Epithelial cell of proximal tubule (primary cell): ENCODE measurements around the gene LYSMD2. TPM values are rescaled to one million over a fixed set of nuclear protein-coding genes. Genes with fewer than 3 reads are reported as not detected.

ENCODE experiments used
- DNase-seq: peaks from one replicate; pipeline ENCODE4 v3.0.0-alpha.2; 2011; ENCODE audit warnings: low read depth
- H3K4me3 ChIP-seq: 2 replicates; pipeline ENCODE4 v1.5.1; 2011; ENCODE audit warnings: low read depth, mild to moderate bottlenecking, low read length
- total RNA-seq: library from RNA; depleted of rRNA; stranded (reverse); fragments of >200 nt; gene quantifications from 2 replicates; pipeline ENCODE4 v1.2.3, GENCODE V29; 2015
- TF ChIP-seq, protein P1 (sequence below): conservative IDR thresholded peaks from 2 replicates; pipeline ENCODE4 v1.5.1; 2012; ENCODE audit warnings: low read depth, mild to moderate bottlenecking, low read length

The LYSMD2 gene
- total RNA-seq, 1 donor from 2014 or later: 1.7 TPM

DNA sequence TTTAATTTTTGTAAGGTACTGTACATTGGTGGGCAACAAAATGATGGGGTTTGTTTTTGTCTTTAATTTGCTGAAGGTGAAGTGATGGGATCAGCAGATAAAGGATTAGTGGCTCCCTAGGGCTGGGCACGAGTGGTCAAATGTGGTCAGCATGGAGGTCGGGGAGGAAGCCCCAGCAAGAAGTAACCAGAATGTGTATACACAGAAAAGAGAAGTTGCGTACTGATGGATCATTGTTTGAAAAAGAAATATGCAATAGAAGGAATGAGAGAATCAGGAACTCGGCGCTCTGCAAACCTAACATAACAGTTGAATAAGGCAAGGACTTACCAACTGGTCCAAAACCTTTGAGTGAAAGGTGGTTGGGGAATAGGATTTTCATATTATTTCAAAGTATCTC, 15.4 kb upstream of the LYSMD2 start:
- DNase-seq: no peak
- no peak overlapping the region for H3K4me3 ChIP-seq
- TF ChIP-seq, protein P1, sequence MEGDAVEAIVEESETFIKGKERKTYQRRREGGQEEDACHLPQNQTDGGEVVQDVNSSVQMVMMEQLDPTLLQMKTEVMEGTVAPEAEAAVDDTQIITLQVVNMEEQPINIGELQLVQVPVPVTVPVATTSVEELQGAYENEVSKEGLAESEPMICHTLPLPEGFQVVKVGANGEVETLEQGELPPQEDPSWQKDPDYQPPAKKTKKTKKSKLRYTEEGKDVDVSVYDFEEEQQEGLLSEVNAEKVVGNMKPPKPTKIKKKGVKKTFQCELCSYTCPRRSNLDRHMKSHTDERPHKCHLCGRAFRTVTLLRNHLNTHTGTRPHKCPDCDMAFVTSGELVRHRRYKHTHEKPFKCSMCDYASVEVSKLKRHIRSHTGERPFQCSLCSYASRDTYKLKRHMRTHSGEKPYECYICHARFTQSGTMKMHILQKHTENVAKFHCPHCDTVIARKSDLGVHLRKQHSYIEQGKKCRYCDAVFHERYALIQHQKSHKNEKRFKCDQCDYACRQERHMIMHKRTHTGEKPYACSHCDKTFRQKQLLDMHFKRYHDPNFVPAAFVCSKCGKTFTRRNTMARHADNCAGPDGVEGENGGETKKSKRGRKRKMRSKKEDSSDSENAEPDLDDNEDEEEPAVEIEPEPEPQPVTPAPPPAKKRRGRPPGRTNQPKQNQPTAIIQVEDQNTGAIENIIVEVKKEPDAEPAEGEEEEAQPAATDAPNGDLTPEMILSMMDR: no peak

DNA sequence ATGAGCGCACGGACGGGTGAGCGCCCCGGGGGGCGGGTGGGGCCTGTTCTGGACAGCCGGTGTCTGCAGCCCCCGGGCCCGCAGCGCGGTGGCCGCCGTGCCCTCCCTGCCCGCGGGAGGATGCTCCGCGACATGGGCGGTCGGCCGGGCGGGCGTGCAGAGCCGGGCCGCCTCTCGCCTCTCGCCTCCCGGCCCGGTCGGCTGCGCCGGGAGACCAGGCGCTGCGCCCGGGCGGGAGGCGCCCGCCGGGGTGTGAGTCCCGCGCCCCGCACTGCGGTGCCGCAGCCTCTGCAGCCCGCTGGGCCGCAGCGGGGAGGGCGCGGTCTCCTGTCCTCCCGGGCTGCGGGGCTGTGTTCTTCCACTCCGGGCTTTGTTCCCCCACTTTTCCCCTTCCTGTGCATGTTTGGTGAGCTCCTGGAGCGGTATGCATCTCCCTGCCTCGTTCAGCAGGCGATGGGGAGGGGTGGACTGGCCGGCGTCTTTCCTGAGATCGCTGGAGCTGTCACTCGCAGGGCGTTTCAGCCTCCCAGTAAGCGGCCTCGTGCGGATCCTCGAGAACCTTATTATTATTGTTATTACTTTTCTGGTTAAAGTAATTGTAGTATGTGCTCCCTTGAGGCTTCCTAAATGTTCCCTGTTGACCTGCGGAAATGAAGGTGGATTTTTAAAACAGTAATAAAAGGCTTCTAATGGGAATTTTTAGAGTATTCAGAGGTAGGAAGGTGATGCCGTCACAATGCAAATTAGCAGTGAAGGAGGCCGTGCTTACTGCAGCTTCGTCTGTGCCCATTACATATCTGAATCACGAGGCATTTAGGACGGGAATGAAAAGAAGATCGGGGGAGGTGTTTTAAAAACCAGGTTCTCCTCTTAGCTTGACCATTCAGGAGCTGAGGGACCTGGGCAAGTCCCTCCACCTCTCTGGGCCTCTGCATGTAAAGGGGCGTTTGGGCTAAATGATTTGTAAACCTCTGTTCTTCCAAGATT, 14.5 kb upstream of the LYSMD2 start:
- H3K4me3 ChIP-seq: peak overlapping the region; percentile 58
- no peak for DNase-seq
- TF ChIP-seq, protein P1: no peak

DNA sequence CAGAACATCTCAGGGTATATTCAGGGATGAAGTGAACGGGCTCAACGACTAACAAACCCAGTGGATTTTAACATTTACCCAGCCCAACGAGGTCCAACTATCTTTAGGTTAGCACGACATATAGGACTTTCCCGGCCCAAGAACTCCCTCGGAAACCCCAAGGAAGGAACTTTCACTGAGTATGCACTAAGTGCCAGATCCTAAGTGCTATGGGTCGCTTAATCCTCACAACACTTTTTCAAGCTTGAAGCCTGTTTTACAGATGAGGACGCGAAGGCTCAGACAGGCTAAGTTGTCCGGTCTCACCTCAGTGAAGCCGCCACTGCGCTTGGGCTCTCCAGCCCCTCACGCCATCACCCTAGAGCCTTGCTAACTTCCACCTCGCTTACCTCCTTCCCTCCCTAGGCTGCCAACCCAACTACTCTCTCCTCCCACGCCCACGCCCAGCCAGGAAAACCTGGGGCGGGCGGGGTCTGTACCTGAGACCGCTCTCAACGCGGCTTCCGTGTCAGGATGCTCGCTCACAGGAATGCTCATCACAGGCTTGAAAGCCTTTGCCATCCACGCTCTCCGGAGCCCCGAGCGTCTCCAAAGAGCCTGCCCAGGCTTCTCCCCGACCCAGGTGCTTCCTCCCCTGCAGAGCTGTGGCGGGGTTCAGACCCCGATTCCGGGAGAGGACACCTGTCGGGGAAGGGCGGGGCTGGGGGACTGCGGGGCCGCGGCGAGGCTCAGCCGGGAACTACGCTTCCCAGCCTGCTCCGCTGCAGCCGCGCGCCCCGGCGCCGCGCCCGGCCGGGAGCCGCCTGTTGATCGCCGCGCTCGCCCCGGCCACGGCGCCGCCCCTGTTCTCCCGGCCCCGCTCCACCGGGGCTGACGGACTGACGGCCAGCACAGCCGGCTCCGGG, 13.6 kb upstream of the LYSMD2 start, which contains the start of gene TMOD2:
TSS of gene TMOD2 (plus strand) at position 806 of the 905 bp plus-strand sequence. CDS start 14,845 bp downstream, outside the sequence.
- DNase-seq: no peak

DNA sequence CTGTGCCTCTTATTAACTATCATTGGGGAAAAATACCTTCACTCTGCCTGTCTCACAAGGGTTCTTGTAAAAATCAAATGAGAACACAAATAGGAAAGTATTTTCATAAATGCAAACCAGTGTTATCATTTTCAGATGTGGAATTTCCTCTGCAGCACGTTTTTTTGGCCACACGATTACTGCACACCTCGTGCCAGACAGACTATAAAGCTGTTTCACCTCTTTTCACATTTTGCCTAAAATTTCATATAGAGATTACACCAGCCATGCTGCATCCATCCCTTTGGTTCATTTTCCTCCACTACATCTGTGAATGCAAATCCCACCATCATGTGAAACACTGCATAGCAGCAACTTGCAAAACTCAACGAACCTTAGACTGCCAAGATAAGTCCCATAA, 12.7 kb upstream of the LYSMD2 start:
- H3K4me3 ChIP-seq: no peak overlapping the region
- DNase-seq: no peak
- TF ChIP-seq, protein P1: no peak

More for the DNA sequence above, 13.6 kb upstream of the LYSMD2 start, which contains the start of gene TMOD2:
- H3K4me3 ChIP-seq: peak within 1 kb of the TSS; percentile 58
- TF ChIP-seq, protein P1: no peak

DNA sequence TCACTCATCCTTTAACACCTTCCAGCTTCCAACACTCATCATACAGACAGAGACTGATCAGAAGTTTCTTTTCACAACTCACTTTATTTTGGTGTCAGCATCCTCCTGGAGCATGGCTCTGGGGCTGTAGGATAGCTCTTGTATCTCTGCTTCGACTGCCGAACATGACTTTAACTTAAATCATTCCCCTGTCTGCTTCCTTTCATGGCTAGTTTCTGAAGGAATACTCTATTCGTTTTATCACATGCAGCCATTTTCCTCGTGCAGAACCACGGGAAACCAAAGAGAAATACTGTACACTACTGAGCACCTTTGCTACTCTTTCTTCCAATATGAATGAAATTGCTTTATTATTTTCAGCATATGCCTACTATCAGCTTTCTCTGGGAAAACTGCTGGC, 11.9 kb upstream of the LYSMD2 start:
- DNase-seq: no peak
- TF ChIP-seq, protein P1: no peak
- no peak overlapping the region for H3K4me3 ChIP-seq

DNA sequence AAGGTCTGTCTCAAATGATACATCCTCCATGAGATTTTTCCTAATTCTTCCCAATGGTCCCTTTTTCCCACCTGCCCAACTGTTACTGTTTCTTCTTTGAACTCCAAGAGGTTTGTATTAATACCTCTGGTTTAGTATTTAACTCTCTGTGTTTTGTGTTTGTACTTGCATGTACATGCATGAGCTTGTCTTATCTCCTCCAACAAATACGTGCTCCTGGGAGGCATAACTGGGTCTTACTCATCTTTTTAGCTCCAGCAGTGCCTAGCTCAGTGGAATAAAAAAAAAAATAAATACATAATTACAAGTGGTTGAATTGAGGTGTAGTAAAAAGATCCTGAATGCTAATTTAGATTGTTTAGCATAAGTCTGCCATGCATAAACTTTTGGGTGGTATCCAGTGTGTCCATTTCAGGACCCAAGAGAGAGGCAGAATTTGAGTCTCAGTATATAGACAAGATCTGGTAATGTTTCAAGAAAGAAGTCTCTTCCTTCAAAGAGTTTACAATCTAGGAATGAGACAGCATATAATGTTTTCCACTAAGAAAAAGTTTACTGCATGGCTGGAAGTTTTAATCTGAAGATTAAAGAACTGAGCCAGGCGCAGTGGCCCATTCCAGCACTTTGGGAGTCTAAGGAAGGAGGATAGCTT, 1.7 kb upstream of the LYSMD2 start:
- no peak for DNase-seq
- TF ChIP-seq, protein P1: no peak
- H3K4me3 ChIP-seq: no peak overlapping the region
